A549 treated with GW870086 at 1 μM for 4 hours (cell line): Measurements from ENCODE around the gene NCOA5. TPM values are rescaled to one million over a fixed set of nuclear protein-coding genes. Genes with fewer than 3 reads are reported as not detected.

ENCODE experiments used
- total RNA-seq: library from RNA; stranded (reverse); fragments of 200-300 nt; extraction: Qiagen RNA extraction; gene quantifications from 5 replicates; pipeline ENCODE4 v1.2.3, GENCODE V29; 2022; ENCODE audit warnings: low read depth

Gene NCOA5
- total RNA-seq, result 20.4 to 23.8 TPM (median 20.7 TPM) in 5 replicates

GRCh38 chr20:46089417-46090388 is at the start of gene NCOA5:
NCOA5 (minus strand) TSS chr20:46089962; CDS start chr20:46079424, 10,538 bp downstream.

GRCh38 chr20:46117704-46118467 is 28.1 kb upstream of the NCOA5 start, which contains the start of gene CD40:
CD40 (plus strand) TSS chr20:46118314; CDS start chr20:46118344, 30 bp downstream.

GRCh38 chr20:46028772-46029371 is 60.9 kb downstream of the NCOA5 start, which contains the start of gene SLC12A5:
SLC12A5 (plus strand) TSS chr20:46029215; CDS start chr20:46029345, 130 bp downstream.

Other genes starting within 250 kb of the NCOA5 start
- gene ACOT8, start 232.6 kb downstream of the NCOA5 start, total RNA-seq, result 17.5 to 19.4 TPM (median 18.7 TPM) in 5 replicates
- 1.3 to 1.7 TPM (median 1.5 TPM) in 5 replicates for gene ZSWIM3, start 232.3 kb downstream of the NCOA5 start, total RNA-seq
- 4.8 to 6.4 TPM (median 5.8 TPM) in 5 replicates for gene ZSWIM1, start 208.7 kb downstream of the NCOA5 start, total RNA-seq
- gene SPATA25, start 202.3 kb downstream of the NCOA5 start, total RNA-seq, result 0.56 to 0.74 TPM (median 0.69 TPM) in 5 replicates
- 0.99 to 1.3 TPM (median 1.1 TPM) in 5 replicates for gene NEURL2, start 198.8 kb downstream of the NCOA5 start, total RNA-seq
- gene CTSA, start 198.6 kb downstream of the NCOA5 start, total RNA-seq, result 93.0 to 122 TPM (median 112 TPM) in 5 replicates
- 1.5 to 2.2 TPM (median 1.6 TPM) in 5 replicates for gene PLTP, start 177.8 kb downstream of the NCOA5 start, total RNA-seq
- gene PCIF1, start 155.3 kb downstream of the NCOA5 start, total RNA-seq, result 28.9 to 34.6 TPM (median 34.0 TPM) in 5 replicates
- gene ZNF335, start 117.8 kb downstream of the NCOA5 start, total RNA-seq, result 6.9 to 9.6 TPM (median 8.9 TPM) in 5 replicates
- 0.25 to 0.61 TPM (median 0.46 TPM) in 5 replicates for gene MMP9, start 81.1 kb downstream of the NCOA5 start, total RNA-seq
- 11.7 to 15.2 TPM (median 15.1 TPM) in 5 replicates for gene SLC12A5, start 60.7 kb downstream of the NCOA5 start, total RNA-seq
- gene CD40, start 28.4 kb upstream of the NCOA5 start, total RNA-seq, result 3.3 to 5.7 TPM (median 4.6 TPM) in 5 replicates
- gene CDH22, start 218.5 kb upstream of the NCOA5 start, total RNA-seq, result 0.03 to 0.05 TPM in 2 of 5 replicates, not detected in the others